K562 (cell line): ENCODE data around the gene COG2. TPM values are rescaled to one million over a fixed set of nuclear protein-coding genes. Genes with fewer than 3 reads are reported as not detected.

ENCODE experiments used
- ATAC-seq: fragments of 200-7000 bp; cut with Tn5 transposase; 3 replicates; pipeline ENCODE4 v1.9.1; 2020; ENCODE audit warnings: moderate library complexity
- BruUV-seq: library from RNA; stranded (reverse); fragments of 400-500 nt; replicated peaks from 2 replicates; lab custom pipeline; 2021; lab: Mats Ljungman, UMichigan
- CTCF ChIA-PET: fragments of 300-600 bp; formaldehyde crosslinking; extraction: SDS; loops from one replicate; lab custom pipeline; 2021; ENCODE audit warnings: low intra/inter-chr PET ratio; lab: Yijun Ruan, JAX
- POLR2A ChIA-PET: fragments of 300-600, 350-650 bp; sonication (Branson Sonifier 250); formaldehyde crosslinking; extraction: SDS; loops from one replicate; lab custom pipeline; 2021; ENCODE audit warnings: antibody characterized with exemption, inconsistent platforms; lab: Yijun Ruan, JAX
- DNase-seq, 4 experiments: peaks; one replicate each; pipeline versions ENCODE4 v3.0.0 to v3.0.0-alpha.2; 2011 to 2018; ENCODE audit warnings: low spot score in 3 of 4, mixed read lengths in 3 of 4; ENCODE audit errors: extremely low read depth in 1 of 4
- FAIRE-seq: peaks from 2 replicates; lab custom pipeline; 2011; peaks lifted over from hg19 to GRCh38; lab: Jason Lieb, UNC
- H2AFZ ChIP-seq: 2 replicates; pipeline ENCODE4 v1.6.0; 2011; ENCODE audit warnings: low read depth, low read length, control low read depth, inconsistent platforms
- H3K27ac ChIP-seq: fragments of 200-600 bp; 3 replicates; pipeline ENCODE4 v1.8.0; 2011; ENCODE audit warnings: low read depth, mild to moderate bottlenecking, control low read depth, inconsistent platforms, low read length, moderate library complexity, mixed read lengths; ENCODE audit errors: extremely low read depth
- H3K27me3 ChIP-seq, 2 experiments: fragments of 300-600 bp in 1 of 2; 2 replicates in 1 of 2; 3 replicates in 1 of 2; pipeline versions ENCODE4 v1.6.0 to v1.8.0; 2011; ENCODE audit warnings: inconsistent platforms in 2 of 2, low read length in 2 of 2, mild to moderate bottlenecking in 1 of 2, mixed read lengths in 1 of 2, moderate library complexity in 1 of 2; ENCODE audit not compliant: control insufficient read depth in 2 of 2, insufficient read depth in 2 of 2
- H3K36me3 ChIP-seq: fragments of 300-600 bp; 3 replicates; pipeline ENCODE4 v1.8.0; 2011; ENCODE audit warnings: mild to moderate bottlenecking, low read length, inconsistent platforms; ENCODE audit not compliant: control insufficient read depth, insufficient read depth
- H3K4me1 ChIP-seq, 2 experiments: fragments of 200-600 bp in 1 of 2; replicated peaks in 1 of 2; 2 replicates in 1 of 2; 3 replicates in 1 of 2; pipeline versions ENCODE4 v1.5.1 to v1.8.0; 2011; ENCODE audit warnings: inconsistent platforms in 2 of 2, low read length in 2 of 2, mild to moderate bottlenecking in 1 of 2, mixed read lengths in 1 of 2, moderate library complexity in 1 of 2; ENCODE audit not compliant: control insufficient read depth in 2 of 2, insufficient read depth in 2 of 2
- H3K4me2 ChIP-seq: 2 replicates; pipeline ENCODE4 v1.6.1; 2011; ENCODE audit warnings: low read length, control low read depth, inconsistent platforms, mixed read lengths; ENCODE audit not compliant: insufficient read depth
- H3K4me3 ChIP-seq: fragments of 200-600 bp; sonication (generic), shearing (Covaris generic); 2 replicates; pipeline ENCODE4 v1.5.1; 2016; ENCODE audit warnings: control low read depth, inconsistent platforms
- H3K79me2 ChIP-seq: fragments of 200-600 bp; 3 replicates; pipeline ENCODE4 v1.8.0; 2011; ENCODE audit warnings: low read length, inconsistent platforms; ENCODE audit not compliant: control insufficient read depth, insufficient read depth
- H3K9ac ChIP-seq, 2 experiments: 2 replicates each; pipeline versions ENCODE4 v1.6.0 to v1.6.1; 2011; ENCODE audit warnings: low read depth in 2 of 2, low read length in 2 of 2, control low read depth in 1 of 2, inconsistent platforms in 1 of 2, mild to moderate bottlenecking in 1 of 2, mixed read lengths in 1 of 2; ENCODE audit not compliant: insufficient read depth in 1 of 2
- H3K9me1 ChIP-seq: one replicate; pipeline ENCODE4 v1.6.0; 2011; ENCODE audit warnings: inconsistent platforms, mild to moderate bottlenecking, low read length, moderate library complexity; ENCODE audit not compliant: control insufficient read depth, insufficient read depth
- H3K9me3 ChIP-seq: replicated peaks from 2 replicates; pipeline ENCODE4 v1.5.1; 2011; ENCODE audit warnings: low read depth, low read length, inconsistent platforms; ENCODE audit not compliant: control insufficient read depth, insufficient read depth
- H4K20me1 ChIP-seq: replicated peaks from 2 replicates; pipeline ENCODE4 v1.6.1; 2011; ENCODE audit warnings: low read length, inconsistent platforms, mixed read lengths; ENCODE audit not compliant: control insufficient read depth, insufficient read depth
- BRD4 ChIP-seq: fragments of 200-600 bp; sonication (generic); IDR thresholded peaks from 2 replicates; pipeline ENCODE4 v1.6.1; 2017; ENCODE audit warnings: inconsistent platforms
- CEBPZ ChIP-seq: fragments of 150-350 bp; IDR thresholded peaks from 2 replicates; pipeline ENCODE4 v1.6.1; 2014; ENCODE audit warnings: low read depth, mild to moderate bottlenecking, low read length, borderline replicate concordance
- CHAMP1 ChIP-seq: fragments of 450-650 bp; IDR thresholded peaks from 2 replicates; pipeline ENCODE4 v1.6.1; 2016; ENCODE audit warnings: mild to moderate bottlenecking
- DNMT1 ChIP-seq: fragments of 450-650 bp; IDR thresholded peaks from 2 replicates; pipeline ENCODE4 v1.6.1; 2016; ENCODE audit warnings: antibody characterized with exemption, mild to moderate bottlenecking
- E2F3 ChIP-seq: fragments of 250-450 bp; sonication (Bioruptor Pico); IDR thresholded peaks from 2 replicates; pipeline ENCODE4 v1.4.0; 2020; ENCODE audit warnings: mild to moderate bottlenecking
- ETV1 ChIP-seq: fragments of 450-650 bp; conservative IDR thresholded peaks from 2 replicates; pipeline ENCODE4 v1.6.1; 2016; ENCODE audit warnings: missing genetic modification characterization, control low read depth, low read depth, missing compliant biosample characterization
- FOXK2 ChIP-seq, 2 experiments: fragments of 450-650 bp; IDR thresholded peaks in 1 of 2; conservative IDR thresholded peaks in 1 of 2; 2 replicates each; pipeline ENCODE4 v1.6.1; 2016; ENCODE audit warnings: low read depth in 2 of 2, mild to moderate bottlenecking in 1 of 2
- GABPB1 ChIP-seq: sonication (generic); formaldehyde crosslinking; IDR thresholded peaks from 2 replicates; pipeline ENCODE4 v1.8.0; 2022; ENCODE audit warnings: mild to moderate bottlenecking, missing genetic modification reagents
- GTF2F1 ChIP-seq: IDR thresholded peaks from 2 replicates; pipeline ENCODE4 v1.6.1; 2011; ENCODE audit warnings: low read depth, low read length, improper control_type of control experiment
- MECOM ChIP-seq: fragments of 250-450 bp; sonication (Bioruptor Pico); IDR thresholded peaks from 2 replicates; pipeline ENCODE4 v1.8.0; 2022; ENCODE audit warnings: inconsistent platforms
- MEIS2 ChIP-seq: fragments of 450-650 bp; IDR thresholded peaks from 2 replicates; pipeline ENCODE4 v1.6.1; 2014; ENCODE audit warnings: mild to moderate bottlenecking; ENCODE audit not compliant: partially characterized antibody
- RFX7 ChIP-seq: fragments of 250-450 bp; sonication (Bioruptor Pico); IDR thresholded peaks from 2 replicates; pipeline ENCODE4 v1.5.1; 2021; ENCODE audit warnings: mild to moderate bottlenecking
- SIN3A ChIP-seq, 2 experiments: fragments of 150-350 bp in 1 of 2; IDR thresholded peaks; 2 replicates each; pipeline ENCODE4 v1.6.1; 2011 to 2016; ENCODE audit warnings: borderline replicate concordance in 2 of 2, low read depth in 2 of 2, low read length in 2 of 2, mild to moderate bottlenecking in 2 of 2, moderate library complexity in 2 of 2; ENCODE audit not compliant: control insufficient read depth in 1 of 2
- UBTF ChIP-seq, 2 experiments: IDR thresholded peaks; 2 replicates each; pipeline ENCODE4 v1.6.1; 2012; ENCODE audit warnings: improper control_type of control experiment in 2 of 2, low read depth in 2 of 2, low read length in 2 of 2, borderline replicate concordance in 1 of 2
- ZNF253 ChIP-seq: fragments of 250-450 bp; sonication (Bioruptor Pico); conservative IDR thresholded peaks from 2 replicates; pipeline ENCODE4 v1.6.1; 2021; ENCODE audit warnings: mild to moderate bottlenecking
- ZZZ3 ChIP-seq: fragments of 450-650 bp; IDR thresholded peaks from 2 replicates; pipeline ENCODE4 v1.6.1; 2016; ENCODE audit warnings: antibody characterized with exemption, mild to moderate bottlenecking, moderate library complexity
- WGBS: fragments of 100-300 bp; shearing (Covaris generic); methylation state at CpG from one replicate; pipeline ENCODE4 v1.1.6; 2016; ENCODE audit warnings: low coverage, mixed read lengths; ENCODE audit not compliant: insufficient coverage; ENCODE audit errors: missing lambda C conversion rate; 5-methylcytosine and 5-hydroxymethylcytosine counted together
- in situ Hi-C: fragments of 300-500 bp; cut with MboI; formaldehyde crosslinking; loops from 4 replicates; pipeline ENCODE4 v1.15.0; 2018; ENCODE audit warnings: inconsistent platforms, mixed read lengths
- intact Hi-C: fragments of 100-400 bp; cut with micrococcal nuclease; formaldehyde crosslinking; loops from 2 replicates; pipeline ENCODE4 v1.14.2; 2022
- polyA plus RNA-seq, 8 experiments: library from polyadenylated mRNA; depleted of rRNA in 4 of 8; stranded (reverse) in 5 of 8; unstranded in 3 of 8; fragments of >200 nt; fragmentation: Nextera tagmentation in 2 of 8; fragmentation: Illumina TruSeq in 1 of 8; extraction: Ambion mirVana in 2 of 8; extraction: Trizol in 1 of 8; gene quantifications; 2 replicates each; pipeline versions ENCODE4 v1.2.1 to v1.2.3, GENCODE V29; 2011 to 2014; ENCODE audit warnings: inconsistent platforms in 1 of 8, missing spikeins in 1 of 8
- total RNA-seq, 7 experiments: library from RNA; depleted of rRNA in 6 of 7; stranded (reverse); fragments of >200 nt in 6 of 7; fragmentation: Illumina TruSeq in 2 of 7; extraction: Trizol in 2 of 7; gene quantifications; 2 replicates each; pipeline versions ENCODE4 v1.2.1 to v1.2.3, GENCODE V29; 2011 to 2021; ENCODE audit warnings: low replicate concordance in 1 of 7

COG2 gene
- total and polyA plus RNA-seq, 9 of the 15 experiments (the other 6 are each of a cell fraction or from before 2014, with no cell fraction given) = 22.0 to 51.7 (median 33.3) TPM

GRCh38 chr1:230674581-230674980, 32.3 kb downstream of the COG2 start:
- no peaks in the 10 kb centered on the region for H4K20me1 ChIP-seq
- H3K79me2 ChIP-seq = no peaks in the 10 kb centered on the region
- H3K4me1 ChIP-seq = no peaks in the 10 kb centered on the region
- intact Hi-C loops (no loop called here), in situ Hi-C loops (no loop called here)
- no peak overlapping the region for H3K27ac ChIP-seq
- WGBS = 89% methylated on average over 2 of the region's 2 CpGs
- no peaks in the 10 kb centered on the region for H3K27me3 ChIP-seq
- CTCF ChIA-PET = no interaction called here
- POLR2A ChIA-PET = no interaction called here
- H3K4me3 ChIP-seq = no peak overlapping the region
- H2AFZ ChIP-seq = no peak overlapping the region
- DNase-seq = no peak
- no peak for FAIRE-seq
- peaks cover 8% of the 10 kb centered on the region; the same call in 1 of the 2 replicates for H3K9me3 ChIP-seq
- no peak overlapping the region for H3K9ac ChIP-seq
- H3K9me1 ChIP-seq = no peaks in the 10 kb centered on the region
- H3K4me2 ChIP-seq = no peak overlapping the region
- peaks cover 88% of the 10 kb centered on the region for H3K36me3 ChIP-seq
- no peak for ATAC-seq
- BruUV-seq = no TSS peak
- TF ChIP-seq GTF2F1 (no peak), CHAMP1 (no peak), ZNF253 (CRISPR knock-in tag) (no peak), FOXK2 (conservative IDR thresholded peaks at IDR 0.05 in 1 of 2, IDR thresholded peaks at IDR 0.05 in 1 of 2; ENCODE audit: low read depth in 2 of 2) (no peak), ETV1 (tag) (no peak), MEIS2 (no peak), MECOM (CRISPR knock-in tag) (no peak), ZZZ3 (no peak), GABPB1 (CRISPR knock-in tag) (no peak), E2F3 (CRISPR knock-in tag) (no peak), UBTF (IDR thresholded peaks at IDR 0.05; ENCODE audit: borderline replicate concordance in 1 of 2, low read depth in 2 of 2, low read length in 2 of 2) (no peak), DNMT1 (no peak), SIN3A (IDR thresholded peaks at IDR 0.05; ENCODE audit: borderline replicate concordance in 2 of 2, control insufficient read depth in 1 of 2, low read depth in 2 of 2, low read length in 2 of 2) (no peak), RFX7 (CRISPR knock-in tag) (no peak), CEBPZ (no peak), BRD4 (no peak)
